Suprapubic skin (tissue), 4 donors: ENCODE measurements around the gene OLFM1. TPM values are rescaled to one million over a fixed set of nuclear protein-coding genes. Genes with fewer than 3 reads are reported as not detected.

Experiments used
- DNase-seq, 2 donors: peaks; one replicate each; pipeline ENCODE4 v3.0.0-alpha.2; 2019; ENCODE audit warnings: low spot score in 2 of 2
- H3K27ac ChIP-seq: fragments of 200-600 bp; sonication (generic); one replicate; pipeline ENCODE4 v1.5.1; 2019
- H3K27me3 ChIP-seq: fragments of 200-600 bp; sonication (generic); one replicate; pipeline ENCODE4 v1.5.1; 2019
- H3K36me3 ChIP-seq: fragments of 200-600 bp; sonication (generic); one replicate; pipeline ENCODE4 v1.5.1; 2019
- H3K4me1 ChIP-seq: fragments of 200-600 bp; sonication (generic); one replicate; pipeline ENCODE4 v1.5.1; 2019
- H3K4me3 ChIP-seq: fragments of 200-600 bp; sonication (generic); one replicate; pipeline ENCODE4 v1.5.1; 2019; ENCODE audit warnings: mild to moderate bottlenecking
- H3K9me3 ChIP-seq: fragments of 200-600 bp; sonication (generic); one replicate; pipeline ENCODE4 v1.5.1; 2019
- CTCF ChIP-seq, 2 donors: fragments of 200-600 bp in 1 of 2; fragments of 450-650 bp in 1 of 2; sonication (generic) in 1 of 2; IDR thresholded peaks; one replicate each; pipeline ENCODE4 v1.5.1; 2016 to 2019; ENCODE audit warnings: antibody characterized with exemption in 2 of 2, mild to moderate bottlenecking in 1 of 2, moderate library complexity in 1 of 2
- EP300 ChIP-seq: sonication (generic); formaldehyde crosslinking; IDR thresholded peaks from one replicate; pipeline ENCODE4 v1.6.1; 2017; ENCODE audit warnings: antibody characterized with exemption
- POLR2A ChIP-seq, 2 donors: fragments of 450-650 bp; IDR thresholded peaks; one replicate each; pipeline ENCODE4 v1.6.1; 2017; ENCODE audit warnings: antibody characterized with exemption in 2 of 2, mild to moderate bottlenecking in 2 of 2, moderate library complexity in 2 of 2
- POLR2AphosphoS5 ChIP-seq, 3 donors: sonication (generic); formaldehyde crosslinking; IDR thresholded peaks; one replicate each; pipeline ENCODE4 v1.6.1; 2017; ENCODE audit warnings: antibody characterized with exemption in 3 of 3
- WGBS: methylation state at CpG from one replicate; pipeline ENCODE4 v1.1.5; 2018; 5-methylcytosine and 5-hydroxymethylcytosine counted together
- total RNA-seq, 4 donors: library from RNA; depleted of rRNA; stranded (reverse); fragments of >200 nt; gene quantifications; one replicate each; pipeline ENCODE4 v1.1.0, GENCODE V29; 2016

Gene OLFM1
- total RNA-seq, 4 donors from 2014 or later: 4.0 to 15.4 (median 11.7) TPM

- 68% methylated on average over 12 of the region's 13 CpGs for WGBS
- Histone ChIP-seq H3K4me3 (no peak overlapping the region), H3K27me3 (peaks cover 28% of the 10 kb centered on the region), H3K36me3 (no peaks in the 10 kb centered on the region), H3K27ac (no peak overlapping the region), H3K9me3 (no peaks in the 10 kb centered on the region), H3K4me1 (peaks cover 32% of the 10 kb centered on the region)
- no peak for TF ChIP-seq EP300
- TF ChIP-seq CTCF (IDR thresholded peaks at IDR 0.05): no peak
- TF ChIP-seq POLR2AphosphoS5 (IDR thresholded peaks at IDR 0.05): no peak
- no peak for TF ChIP-seq POLR2A (IDR thresholded peaks at IDR 0.05)
- DNase-seq: no peak
Measured at GRCh38 chr9:135135171-135135928, 47.9 kb downstream of the OLFM1 start.

GRCh38 chr9:135135929-135136315, 48.5 kb downstream of the OLFM1 start:
- peaks cover 31% of the 10 kb centered on the region for H3K27me3 ChIP-seq
- TF ChIP-seq POLR2AphosphoS5 (IDR thresholded peaks at IDR 0.05): no peak
- no peak for TF ChIP-seq EP300
- no peak for TF ChIP-seq POLR2A (IDR thresholded peaks at IDR 0.05)
- TF ChIP-seq CTCF (IDR thresholded peaks at IDR 0.05): no peak
- no peaks in the 10 kb centered on the region for H3K9me3 ChIP-seq
- peaks cover 27% of the 10 kb centered on the region for H3K4me1 ChIP-seq
- no peaks in the 10 kb centered on the region for H3K36me3 ChIP-seq
- no peak overlapping the region for H3K27ac ChIP-seq
- H3K4me3 ChIP-seq: no peak overlapping the region
- DNase-seq: no peak
- 89% methylated on average over 2 of the region's 6 CpGs for WGBS

- H3K36me3 ChIP-seq: no peaks in the 10 kb centered on the region
- TF ChIP-seq POLR2A (IDR thresholded peaks at IDR 0.05) (no peak), EP300 (no peak), CTCF (IDR thresholded peaks at IDR 0.05) (no peak), POLR2AphosphoS5 (IDR thresholded peaks at IDR 0.05) (no peak)
- H3K27ac ChIP-seq: no peak overlapping the region
- no peak for DNase-seq
- H3K4me3 ChIP-seq: no peak overlapping the region
- peaks cover 31% of the 10 kb centered on the region for H3K27me3 ChIP-seq
- WGBS: 78% methylated on average over 6 of the region's 9 CpGs
- H3K9me3 ChIP-seq: no peaks in the 10 kb centered on the region
- H3K4me1 ChIP-seq: peaks cover 23% of the 10 kb centered on the region
Measured at GRCh38 chr9:135136481-135136880, 49.0 kb downstream of the OLFM1 start.

- TF ChIP-seq CTCF (IDR thresholded peaks at IDR 0.05) (no peak), POLR2AphosphoS5 (IDR thresholded peaks at IDR 0.05) (no peak), EP300 (no peak), POLR2A (IDR thresholded peaks at IDR 0.05) (no peak)
- no peak overlapping the region for H3K4me3 ChIP-seq
- peaks cover 26% of the 10 kb centered on the region for H3K27me3 ChIP-seq
- peaks cover 20% of the 10 kb centered on the region for H3K4me1 ChIP-seq
- no peaks in the 10 kb centered on the region for H3K9me3 ChIP-seq
- no peaks in the 10 kb centered on the region for H3K36me3 ChIP-seq
- no peak overlapping the region for H3K27ac ChIP-seq
- no peak for DNase-seq
- 41% methylated on average over 18 of the region's 18 CpGs for WGBS
Measured at GRCh38 chr9:135136991-135137832, 49.7 kb downstream of the OLFM1 start.
